RWPE1 (cell line): Measurements from ENCODE around the gene SHE.

Experiments used
- CTCF ChIA-PET: fragments of 350-600 bp; sonication (Branson Sonifier 250); formaldehyde crosslinking; extraction: SDS; loops from one replicate; lab custom pipeline; 2021; lab: Yijun Ruan, JAX
- POLR2A ChIA-PET: fragments of 400-600 bp; formaldehyde crosslinking; extraction: SDS; loops from one replicate; lab custom pipeline; 2020; ENCODE audit warnings: antibody characterized with exemption; ENCODE audit not compliant: low non-redundant PET; lab: Yijun Ruan, JAX
- DNase-seq: peaks from one replicate; pipeline ENCODE4 v3.0.0; 2012; ENCODE audit warnings: low spot score
- H3K27ac ChIP-seq: fragments of 450-650 bp; 2 replicates; pipeline ENCODE4 v1.5.1; 2017
- TF ChIP-seq, protein P1 (sequence below): fragments of 450-650 bp; conservative IDR thresholded peaks from 2 replicates; pipeline ENCODE4 v1.5.1; 2017; ENCODE audit warnings: low read depth, mild to moderate bottlenecking

The SHE gene

DNA sequence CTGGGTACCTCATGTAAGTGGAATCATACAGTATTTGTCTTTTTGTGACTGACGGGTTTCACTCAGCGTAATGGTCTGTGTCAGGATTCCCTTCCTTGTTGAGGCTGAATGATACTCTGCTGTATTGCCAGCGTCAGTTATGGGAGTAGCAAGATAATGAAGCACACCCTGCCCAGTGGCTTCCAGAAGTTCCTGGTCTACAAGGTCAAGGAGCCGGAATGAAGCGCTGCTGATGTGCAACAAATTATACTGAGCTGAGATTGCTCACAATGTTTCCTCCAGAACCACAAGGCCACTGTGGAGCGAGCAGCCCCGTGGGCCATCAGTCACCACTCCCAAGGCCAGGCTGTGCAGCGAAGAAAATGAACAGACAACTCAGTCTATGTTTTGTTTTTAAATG, 24.2 kb downstream of the SHE start:
- TF ChIP-seq, protein P1, sequence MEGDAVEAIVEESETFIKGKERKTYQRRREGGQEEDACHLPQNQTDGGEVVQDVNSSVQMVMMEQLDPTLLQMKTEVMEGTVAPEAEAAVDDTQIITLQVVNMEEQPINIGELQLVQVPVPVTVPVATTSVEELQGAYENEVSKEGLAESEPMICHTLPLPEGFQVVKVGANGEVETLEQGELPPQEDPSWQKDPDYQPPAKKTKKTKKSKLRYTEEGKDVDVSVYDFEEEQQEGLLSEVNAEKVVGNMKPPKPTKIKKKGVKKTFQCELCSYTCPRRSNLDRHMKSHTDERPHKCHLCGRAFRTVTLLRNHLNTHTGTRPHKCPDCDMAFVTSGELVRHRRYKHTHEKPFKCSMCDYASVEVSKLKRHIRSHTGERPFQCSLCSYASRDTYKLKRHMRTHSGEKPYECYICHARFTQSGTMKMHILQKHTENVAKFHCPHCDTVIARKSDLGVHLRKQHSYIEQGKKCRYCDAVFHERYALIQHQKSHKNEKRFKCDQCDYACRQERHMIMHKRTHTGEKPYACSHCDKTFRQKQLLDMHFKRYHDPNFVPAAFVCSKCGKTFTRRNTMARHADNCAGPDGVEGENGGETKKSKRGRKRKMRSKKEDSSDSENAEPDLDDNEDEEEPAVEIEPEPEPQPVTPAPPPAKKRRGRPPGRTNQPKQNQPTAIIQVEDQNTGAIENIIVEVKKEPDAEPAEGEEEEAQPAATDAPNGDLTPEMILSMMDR: no peak
- H3K27ac ChIP-seq: no peak overlapping the region
- no peak for DNase-seq
- ChIA-PET POLR2A (no interaction called here), CTCF (no interaction called here)

DNA sequence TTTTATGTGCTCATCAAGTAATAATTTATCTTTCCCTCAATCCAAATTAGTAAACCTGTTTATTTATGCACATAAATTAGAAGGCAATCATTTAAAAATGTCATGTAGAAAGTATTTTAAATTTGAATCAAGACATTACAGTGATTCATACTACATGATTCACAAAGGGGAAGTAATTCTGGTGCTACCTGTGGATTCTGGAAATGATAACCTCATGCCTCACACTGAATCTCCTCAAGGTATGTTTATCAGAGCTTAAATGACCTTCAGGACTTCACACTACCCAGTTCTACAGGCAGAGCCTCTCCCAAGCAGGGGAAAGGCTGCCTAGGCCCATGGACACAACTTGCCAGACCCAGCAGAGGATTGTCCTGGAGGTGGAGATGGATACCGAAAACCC, 25.4 kb downstream of the SHE start:
- DNase-seq: peak; percentile 62
- ChIA-PET CTCF (no interaction called here), POLR2A (no interaction called here)
- TF ChIP-seq, protein P1: no peak
- no peak overlapping the region for H3K27ac ChIP-seq

DNA sequence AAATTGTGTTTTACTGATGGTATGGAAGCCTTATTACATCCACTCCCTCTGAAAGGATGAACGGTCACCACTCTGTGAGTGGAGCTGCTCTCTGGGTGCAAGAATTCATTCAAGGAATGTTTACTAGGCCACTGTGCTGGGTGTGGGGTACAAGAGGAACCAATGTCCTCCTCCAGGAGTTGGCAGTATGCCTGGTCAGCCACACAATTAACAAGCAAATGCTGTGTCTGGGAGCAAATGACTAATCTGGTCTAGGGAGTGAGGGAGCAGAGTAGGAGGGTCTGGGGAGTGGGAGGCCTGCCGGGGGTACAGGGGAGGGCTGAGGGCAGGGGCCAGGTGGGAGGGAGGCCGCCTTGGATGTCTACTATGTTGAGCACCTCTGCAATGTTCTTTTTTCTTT, 27.4 kb downstream of the SHE start:
- DNase-seq: peak; percentile 36
- ChIA-PET CTCF (no interaction called here), POLR2A (no interaction called here)
- TF ChIP-seq, protein P1: no peak
- H3K27ac ChIP-seq: peak overlapping the region; percentile 35

DNA sequence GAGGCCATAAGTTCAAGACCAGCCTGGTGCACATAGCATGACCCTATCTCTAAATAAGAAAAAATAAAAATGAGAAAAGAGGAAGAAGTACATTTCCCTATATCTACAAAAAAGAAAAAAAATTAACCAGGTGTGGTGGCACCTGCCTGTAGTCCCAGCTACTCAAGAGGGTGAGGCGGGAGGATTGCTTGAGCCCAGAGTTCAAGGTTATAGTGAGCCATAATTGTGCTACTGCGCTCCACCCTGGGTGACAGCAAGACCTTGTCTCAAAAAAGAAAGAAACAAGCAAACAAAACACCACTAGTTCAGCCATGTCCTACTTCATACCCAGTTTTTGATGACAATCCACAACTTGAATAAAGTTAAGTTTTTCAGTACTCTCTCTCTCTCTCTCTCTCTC, 30.9 kb downstream of the SHE start:
- no peak for DNase-seq
- TF ChIP-seq, protein P1: no peak
- ChIA-PET POLR2A (no interaction called here), CTCF (no interaction called here)
- H3K27ac ChIP-seq: no peak overlapping the region

DNA sequence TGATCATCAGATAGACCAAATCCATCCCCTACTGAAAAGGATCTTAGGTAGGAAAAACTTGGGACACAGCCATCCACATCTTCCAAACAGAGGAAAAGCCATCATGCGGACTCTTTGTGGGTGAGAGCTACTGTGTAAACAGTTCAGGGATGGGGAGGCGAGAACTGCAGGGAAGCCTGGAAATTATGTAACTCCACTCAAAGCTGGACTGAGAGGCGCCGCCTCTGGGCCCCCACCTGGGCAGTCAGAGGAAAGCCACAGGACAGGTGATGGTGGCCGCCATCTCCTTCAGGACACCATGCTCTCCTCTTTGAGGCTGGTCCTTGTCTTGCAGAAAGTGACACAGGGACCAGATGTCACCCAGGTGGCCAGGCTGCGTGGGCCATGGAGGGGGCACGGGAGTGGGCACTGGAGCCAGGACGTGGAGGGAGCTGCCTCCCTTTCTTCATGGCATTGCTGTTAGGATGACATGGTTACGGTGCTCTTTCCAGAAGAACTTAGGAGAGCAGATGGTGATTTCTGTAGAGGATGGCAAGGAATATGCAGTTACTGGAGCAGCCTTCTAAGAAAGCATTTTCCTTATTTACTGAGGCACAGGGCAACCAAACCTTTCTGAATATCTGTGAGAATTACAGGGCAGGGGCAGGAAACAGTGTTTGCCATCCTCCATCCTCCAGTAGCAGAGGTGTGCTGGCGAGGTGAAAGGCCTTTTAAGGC, 32.2 kb downstream of the SHE start:
- no peak for DNase-seq
- POLR2A ChIA-PET: no interaction called here
- CTCF ChIA-PET: interaction anchor here (0.7 to 0.8 kb wide), 2 partner anchors 10 to 15 kb away, joined by 3 to 6 read pairs; no protein-coding TSS in a partner anchor
- TF ChIP-seq, protein P1: no peak
- H3K27ac ChIP-seq: peak overlapping the region; percentile 30

DNA sequence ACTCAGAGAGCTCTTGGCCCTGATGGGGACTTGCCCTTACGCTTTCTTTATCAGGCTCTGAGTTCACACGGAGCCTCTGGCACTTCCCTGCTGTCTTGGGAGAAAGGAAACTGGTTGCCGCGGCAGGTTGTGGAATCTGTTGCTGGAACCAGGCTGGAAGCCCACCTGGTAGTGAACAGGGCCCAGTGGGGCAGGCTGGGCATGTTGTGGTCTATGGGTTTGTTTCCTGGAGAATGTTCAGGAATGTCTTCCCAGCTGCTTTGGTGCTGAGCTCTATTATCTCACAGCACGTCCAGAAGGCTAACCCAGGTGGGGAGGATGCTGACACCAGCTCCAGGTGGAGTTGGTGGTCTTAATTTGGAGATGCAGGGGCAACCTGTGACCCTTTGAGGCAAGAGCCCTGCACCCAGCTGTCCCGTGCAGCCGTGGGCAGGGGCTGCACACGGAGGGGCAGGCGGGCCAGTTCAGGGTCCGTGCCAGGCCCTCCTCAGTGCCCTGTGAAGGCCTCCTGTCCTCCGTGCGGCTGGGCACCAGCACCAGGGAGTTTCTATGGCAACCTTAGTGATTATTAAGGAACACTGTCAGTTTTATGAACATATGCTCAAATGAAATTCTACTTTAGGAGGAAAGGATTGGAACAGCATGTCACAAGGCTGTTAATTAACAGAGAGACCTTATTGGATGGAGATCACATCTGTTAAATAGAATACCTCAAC, 33.5 kb downstream of the SHE start:
- CTCF ChIA-PET: interaction anchor here (0.5 to 1.5 kb wide), 6 partner anchors 11 to 1466 kb away, joined by 3 to 6 read pairs (median 4); no protein-coding TSS in a partner anchor
- no peak for DNase-seq
- TF ChIP-seq, protein P1: no peak
- peak overlapping the region; percentile 15; the same call in 1 of the 2 replicates for H3K27ac ChIP-seq
- POLR2A ChIA-PET: no interaction called here
